ENCODE data around the gene LRRC18.

LRRC18 gene

DNA sequence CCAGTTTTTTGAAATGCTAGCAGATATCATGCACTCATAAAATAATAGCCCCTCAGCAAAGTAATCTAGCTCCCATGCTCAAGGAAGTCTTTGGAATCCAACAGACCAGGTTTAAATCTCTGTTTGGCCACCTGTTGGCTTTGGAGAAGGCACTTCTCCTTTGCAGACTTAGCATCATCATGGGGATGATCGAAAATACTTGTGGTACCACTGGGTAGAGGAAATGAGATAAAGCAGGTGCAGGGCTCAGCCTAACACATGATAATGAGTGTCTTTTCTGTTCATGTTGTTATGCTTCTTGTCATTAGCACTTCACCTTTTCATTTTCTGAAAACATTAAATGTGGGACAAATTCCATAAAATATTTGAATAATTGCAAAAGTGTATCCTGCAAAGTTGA is 67.4 kb downstream of the LRRC18 start:
- no peak for DNase-seq
